ENCODE data around the gene TAOK1.

TAOK1 gene

DNA sequence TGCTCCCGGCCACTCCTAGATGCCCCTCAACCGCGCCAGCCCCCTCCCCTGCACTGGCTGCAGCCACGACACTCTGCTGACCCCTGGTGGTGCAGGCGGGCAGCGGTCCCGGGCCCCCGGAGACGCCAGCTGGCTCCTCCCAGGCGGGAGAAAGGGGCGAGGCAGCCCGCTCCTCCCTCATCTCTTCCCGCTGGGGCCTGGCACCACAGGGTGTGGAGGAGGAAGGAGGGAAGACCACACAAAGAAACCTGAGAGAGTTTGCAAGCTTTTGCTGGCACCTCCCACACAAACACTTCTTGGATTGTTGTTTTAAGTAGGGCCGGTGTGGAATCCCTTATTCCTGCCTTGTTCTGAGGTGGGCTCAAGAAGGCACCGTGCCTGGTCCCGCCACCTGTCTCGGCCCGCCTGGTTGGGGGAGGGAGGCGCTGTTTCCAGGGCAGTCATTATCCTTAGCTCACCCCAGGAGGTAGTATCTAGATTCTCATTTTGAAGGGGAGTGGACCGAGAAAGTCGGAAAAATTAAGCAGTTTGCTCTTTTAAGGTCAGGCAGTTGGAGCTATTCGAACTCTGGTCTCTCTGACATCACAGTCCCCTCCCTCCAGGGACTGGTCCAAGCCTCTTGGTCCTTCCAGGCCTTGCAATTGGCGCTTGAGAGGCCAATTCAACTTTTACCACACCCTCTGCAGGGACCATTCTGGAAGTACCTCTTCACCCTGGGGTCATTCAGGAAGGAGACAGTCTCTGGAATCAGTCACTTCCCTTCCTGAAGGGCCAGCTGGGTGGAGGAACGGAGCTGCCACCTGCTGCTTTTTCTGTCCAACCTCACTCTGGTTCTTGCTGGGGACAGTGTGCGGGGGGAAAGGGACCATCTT, 201.8 kb downstream of the TAOK1 start:
- H3K27ac ChIP-seq = peak overlapping the region in 9 of 11 experiments; percentile 84 to 91 (median 85); a peak in 18 of 22 replicates
- H3K9ac ChIP-seq = peak overlapping the region in 9 of 11 experiments; percentile 82 to 93 (median 87); a peak in 18 of 22 replicates
- H4K20me1 ChIP-seq = peaks cover 8 to 61% (median 51%) of the 10 kb centered on the region in 11 experiments; a peak in 21 of 22 replicates

DNA sequence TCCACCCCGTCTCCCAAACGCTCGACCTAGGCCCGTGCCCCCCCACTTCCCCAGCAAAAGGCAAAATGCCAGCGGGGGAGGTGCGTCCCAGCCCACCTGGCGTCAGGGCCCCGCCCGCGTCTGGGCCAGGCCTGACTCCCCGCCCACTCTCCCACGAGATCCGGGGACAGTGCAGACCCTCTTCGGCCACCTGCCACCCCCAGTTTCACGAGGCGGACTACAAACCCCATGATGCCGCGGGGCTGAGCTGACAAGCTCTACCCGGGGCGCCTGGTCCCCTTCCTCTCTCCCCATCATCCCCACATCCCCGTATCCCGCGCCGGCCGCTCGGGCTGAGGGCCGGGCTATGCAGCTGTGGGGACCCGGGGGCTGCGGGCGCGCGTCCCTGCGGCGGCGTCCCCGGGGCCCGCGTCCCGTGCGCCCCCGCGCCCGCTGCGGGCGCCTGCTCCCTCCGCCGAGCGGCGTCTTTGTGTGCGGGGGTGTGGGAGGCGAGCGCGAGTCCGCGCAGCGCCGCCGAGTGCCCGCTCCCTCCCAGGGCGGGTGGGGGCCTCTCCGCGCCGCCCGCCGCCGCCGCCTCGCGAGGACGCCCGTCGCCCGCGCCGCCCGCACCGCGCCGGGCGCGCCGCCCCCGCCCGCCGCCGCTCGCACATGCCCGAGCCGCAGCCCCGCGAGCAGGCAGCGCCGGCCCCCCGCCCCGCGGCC, 202.8 kb downstream of the TAOK1 start, which contains the start of gene ANKRD13B:
Gene ANKRD13B (plus strand): TSS at position 283 of the 702 bp plus-strand sequence. CDS start 490 bp downstream, outside the sequence.
- peak within 1 kb of the TSS; percentile 69 to 93 (median 87) for H3K9ac ChIP-seq
- H3K4me1 ChIP-seq = peaks cover 71 to 79% (median 75%) of the 10 kb centered on the region in 10 experiments
- no peaks in the 10 kb centered on the region for H3K36me3 ChIP-seq
- peak within 1 kb of the TSS; percentile 81 to 95 (median 90) for H3K4me3 ChIP-seq
- peak within 1 kb of the TSS in 9 of 11 experiments; percentile 37 to 91 (median 84); a peak in 18 of 22 replicates for H3K27ac ChIP-seq
- peaks cover under 1 to 61% (median 51%) of the 10 kb centered on the region in 11 experiments; a peak in 21 of 22 replicates for H4K20me1 ChIP-seq
- H3K9me3 ChIP-seq (replicated peaks in 1 of 11) = no peaks in the 10 kb centered on the region
- H3K4me2 ChIP-seq = peak within 1 kb of the TSS; percentile 93 to 100 (median 99)
- H3K27me3 ChIP-seq = no peaks in the 10 kb centered on the region
- no peak for TF ChIP-seq Cebpa-rat (IDR thresholded peaks at IDR 0.05)

More for the DNA sequence above, 201.8 kb downstream of the TAOK1 start:
- no peak for TF ChIP-seq Cebpa-rat (IDR thresholded peaks at IDR 0.05)
- Histone ChIP-seq H3K9me3 (replicated peaks in 1 of 11) (no peaks in the 10 kb centered on the region), H3K4me1 (peaks cover 73 to 79% (median 75%) of the 10 kb centered on the region in 10 experiments), H3K4me2 (peak overlapping the region; percentile 93 to 100 (median 99)), H3K27me3 (no peaks in the 10 kb centered on the region), H3K36me3 (peaks cover 0 to 6% (median 0%) of the 10 kb centered on the region in 11 experiments; a peak in 2 of 22 replicates), H3K4me3 (peak overlapping the region; percentile 81 to 95 (median 90))

DNA sequence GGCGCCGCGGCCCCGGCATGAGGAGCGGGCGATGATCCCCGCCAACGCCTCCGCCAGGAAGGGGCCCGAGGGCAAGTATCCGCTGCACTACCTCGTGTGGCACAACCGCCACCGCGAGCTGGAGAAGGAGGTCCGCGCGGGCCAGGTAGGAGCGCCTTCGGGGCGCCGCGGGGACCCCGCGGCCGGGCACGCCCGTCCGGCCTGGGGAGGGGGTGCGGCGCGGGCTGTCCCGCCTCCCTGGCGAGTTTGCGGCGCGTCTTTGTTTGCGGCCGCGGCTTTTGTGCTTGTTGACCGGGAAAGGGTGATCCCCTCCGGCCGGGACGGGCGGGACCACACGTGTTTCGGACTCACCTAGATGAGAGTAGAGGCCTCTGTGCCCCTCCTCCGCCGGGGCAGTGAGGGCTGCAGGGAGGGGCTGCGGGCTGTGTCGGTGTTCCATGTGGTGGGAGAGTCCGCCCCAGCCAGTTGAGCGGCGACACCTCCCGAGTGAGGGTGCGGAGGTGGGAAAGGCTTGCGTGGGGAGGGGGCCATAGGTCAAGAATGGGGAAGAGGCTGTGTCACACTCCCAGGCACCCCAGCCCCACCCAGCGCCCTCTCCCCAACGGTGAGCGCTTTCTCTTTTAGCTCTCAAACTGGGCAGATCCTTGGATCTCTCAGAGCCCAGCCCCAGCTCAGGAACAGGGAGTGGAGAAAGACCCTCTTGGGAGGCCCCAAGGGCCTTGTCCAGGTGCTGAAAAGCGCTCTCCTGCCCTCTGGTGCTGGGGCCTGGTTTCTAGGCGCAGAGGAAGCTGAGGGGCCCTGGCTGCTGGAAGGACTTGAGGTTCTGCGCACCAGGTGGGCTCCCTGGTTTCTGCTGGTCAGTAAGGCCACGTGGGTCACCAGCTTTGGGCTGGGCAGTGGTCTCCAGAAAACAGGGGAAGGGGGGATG, 203.7 kb downstream of the TAOK1 start:
- Histone ChIP-seq H3K4me3 (peak overlapping the region; percentile 81 to 95 (median 90)), H3K4me2 (peak overlapping the region; percentile 91 to 100 (median 99)), H3K27ac (peak overlapping the region in 8 of 11 experiments; percentile 53 to 88 (median 80); a peak in 16 of 22 replicates), H3K9ac (peak overlapping the region; percentile 64 to 93 (median 87)), H4K20me1 (peaks cover 0 to 60% (median 49%) of the 10 kb centered on the region in 11 experiments; a peak in 19 of 22 replicates), H3K9me3 (replicated peaks in 1 of 11) (no peaks in the 10 kb centered on the region), H3K27me3 (no peaks in the 10 kb centered on the region), H3K36me3 (no peaks in the 10 kb centered on the region), H3K4me1 (peaks cover 69 to 83% (median 79%) of the 10 kb centered on the region in 10 experiments)
- no peak for TF ChIP-seq Cebpa-rat (IDR thresholded peaks at IDR 0.05)

DNA sequence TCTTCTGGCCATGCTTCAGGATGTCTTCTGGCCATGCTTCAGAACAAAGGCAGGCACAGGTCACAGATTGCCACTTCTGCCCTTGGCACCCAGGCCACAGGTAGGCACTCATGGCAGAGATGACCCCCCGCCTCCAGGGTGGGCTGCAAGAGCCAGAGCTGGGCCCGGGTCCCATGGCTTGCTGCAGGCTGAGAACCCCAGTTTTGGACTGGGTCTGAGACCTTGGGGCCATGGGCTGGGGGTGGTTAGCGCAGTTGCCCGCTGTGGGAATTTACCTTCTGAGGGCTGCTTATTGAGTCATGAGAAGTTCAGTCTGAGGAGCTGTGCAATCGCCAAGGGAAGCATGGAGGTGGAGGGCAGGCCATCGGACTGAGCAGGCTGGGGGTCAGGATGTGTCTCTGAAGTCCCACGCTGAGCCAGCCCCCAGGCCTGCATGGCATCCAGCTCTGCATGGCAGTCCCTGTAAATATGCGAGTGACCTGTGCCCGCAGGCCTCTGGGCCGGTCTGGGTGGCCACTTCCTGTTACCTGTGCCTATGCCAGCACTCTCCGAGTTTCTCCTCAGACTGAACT, 204.4 kb downstream of the TAOK1 start:
- Histone ChIP-seq H3K36me3 (no peaks in the 10 kb centered on the region), H3K4me3 (peak overlapping the region in 8 of 10 experiments; percentile 81 to 95 (median 91); a peak in 15 of 20 replicates), H3K27me3 (no peaks in the 10 kb centered on the region), H3K27ac (peak overlapping the region in 5 of 11 experiments; percentile 79 to 88 (median 83); a peak in 8 of 22 replicates), H3K9me3 (replicated peaks in 1 of 11) (no peaks in the 10 kb centered on the region), H4K20me1 (peaks cover 0 to 64% (median 53%) of the 10 kb centered on the region in 11 experiments; a peak in 19 of 22 replicates), H3K9ac (peak overlapping the region in 7 of 11 experiments; percentile 75 to 93 (median 87); a peak in 15 of 22 replicates), H3K4me2 (peak overlapping the region; percentile 91 to 100 (median 99)), H3K4me1 (peaks cover 69 to 87% (median 79%) of the 10 kb centered on the region in 10 experiments)
- no peak for TF ChIP-seq Cebpa-rat (IDR thresholded peaks at IDR 0.05)

DNA sequence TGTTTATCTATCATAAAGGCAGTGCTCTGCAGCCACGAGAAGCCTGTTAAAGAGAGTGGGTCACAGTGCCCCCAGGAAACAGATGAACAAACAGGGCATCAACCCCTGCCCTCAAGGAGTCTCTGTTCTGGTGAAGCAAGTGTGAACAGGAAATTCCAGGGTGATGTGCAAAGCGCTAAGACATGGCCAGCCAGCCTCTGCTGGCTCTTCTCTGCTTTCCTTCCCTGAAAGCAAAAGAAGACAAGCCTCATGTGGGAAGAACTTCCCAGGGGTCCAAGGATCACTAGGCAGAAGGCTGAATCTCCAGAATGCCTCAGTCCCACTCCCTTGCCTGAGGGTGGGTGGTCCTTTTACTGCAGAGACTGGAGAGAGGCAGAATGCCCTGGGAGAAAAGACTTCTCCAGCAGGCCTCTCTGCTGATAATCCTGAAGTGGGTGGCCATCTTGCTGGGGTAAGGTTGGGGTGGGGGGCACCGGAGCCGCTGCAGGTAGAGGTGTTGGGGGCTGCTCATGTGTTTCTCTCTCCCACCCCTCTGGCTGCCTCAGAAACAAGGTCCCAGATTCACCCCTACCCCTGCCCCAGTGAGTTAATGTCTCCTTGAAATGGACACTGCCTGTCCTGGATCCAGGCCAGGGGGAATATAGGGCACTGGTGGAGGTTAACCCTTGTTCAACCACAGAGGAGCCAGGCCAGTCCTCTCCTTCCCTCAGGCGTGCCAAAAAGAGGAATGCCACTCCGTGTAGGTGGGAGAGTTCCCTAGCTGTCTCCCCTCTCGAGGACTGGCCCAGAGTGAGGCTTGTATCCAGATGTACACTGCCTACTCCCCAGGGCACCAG, 205.2 kb downstream of the TAOK1 start:
- H3K4me2 ChIP-seq = peak overlapping the region; percentile 24 to 100 (median 99); a peak in 21 of 22 replicates
- no peak for TF ChIP-seq Cebpa-rat (IDR thresholded peaks at IDR 0.05)
- no peaks in the 10 kb centered on the region for H3K27me3 ChIP-seq
- peak overlapping the region in 2 of 10 experiments; percentile 93 to 95; a peak in 2 of 20 replicates for H3K4me3 ChIP-seq
- no peaks in the 10 kb centered on the region for H3K36me3 ChIP-seq
- peaks cover 64 to 83% (median 75%) of the 10 kb centered on the region in 10 experiments for H3K4me1 ChIP-seq
- H3K27ac ChIP-seq = no peak overlapping the region
- H4K20me1 ChIP-seq = peaks cover 0 to 71% (median 54%) of the 10 kb centered on the region in 11 experiments; a peak in 19 of 22 replicates
- H3K9me3 ChIP-seq (replicated peaks in 1 of 11) = no peaks in the 10 kb centered on the region
- H3K9ac ChIP-seq = peak overlapping the region in 4 of 11 experiments; percentile 29 to 93 (median 90); a peak in 4 of 22 replicates

DNA sequence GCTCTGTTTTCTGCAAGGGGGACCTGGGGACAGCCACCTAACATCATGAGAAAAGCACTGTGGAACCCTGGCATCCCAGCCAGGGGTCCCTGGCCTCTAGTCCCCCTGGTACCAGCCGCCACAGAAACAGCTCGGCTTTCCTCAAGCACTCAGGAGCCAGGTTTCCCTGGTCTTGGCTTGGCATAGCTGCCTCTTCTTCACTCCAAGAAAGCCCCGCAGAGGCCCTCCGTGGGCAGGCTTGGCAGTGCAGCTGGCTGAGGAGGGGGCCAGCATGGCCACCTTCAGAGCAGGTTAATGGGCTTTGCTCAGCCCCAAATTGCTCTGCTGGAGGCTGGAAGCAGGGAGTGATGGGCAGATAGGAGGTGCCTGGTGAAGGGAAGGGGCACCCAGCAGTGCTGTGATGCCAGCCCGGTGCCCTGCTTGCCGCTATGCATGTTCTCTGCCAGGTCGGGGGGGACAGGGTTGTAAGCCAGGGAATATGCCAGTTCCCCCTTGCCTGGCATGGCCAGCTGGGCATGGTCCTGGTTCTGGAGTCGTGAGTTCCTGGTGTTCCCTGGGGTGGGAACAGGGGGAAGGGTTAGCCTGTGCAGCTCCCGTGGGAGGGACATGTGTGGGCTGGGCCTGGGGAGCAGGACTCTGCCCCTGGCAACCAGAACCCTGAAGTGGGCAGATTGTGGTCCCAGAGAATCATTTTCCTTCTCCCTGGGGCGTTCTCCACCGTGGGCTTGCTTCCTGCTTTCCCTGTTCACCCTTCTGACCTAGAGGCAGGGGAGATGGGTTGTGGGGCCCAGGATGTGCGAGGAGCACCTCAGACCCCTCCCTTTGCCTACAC, 206.0 kb downstream of the TAOK1 start:
- no peak overlapping the region for H3K27ac ChIP-seq
- no peak for TF ChIP-seq Cebpa-rat (IDR thresholded peaks at IDR 0.05)
- H3K9ac ChIP-seq = peak overlapping the region in 6 of 11 experiments; percentile 8 to 88 (median 17); a peak in 7 of 22 replicates
- H3K4me3 ChIP-seq = no peak overlapping the region
- no peaks in the 10 kb centered on the region for H3K36me3 ChIP-seq
- peak overlapping the region; percentile 24 to 100 (median 99); a peak in 21 of 22 replicates for H3K4me2 ChIP-seq
- H4K20me1 ChIP-seq = peaks cover 0 to 80% (median 62%) of the 10 kb centered on the region in 11 experiments; a peak in 19 of 22 replicates
- no peaks in the 10 kb centered on the region for H3K27me3 ChIP-seq
- no peaks in the 10 kb centered on the region for H3K9me3 ChIP-seq (replicated peaks in 1 of 11)
- peaks cover 62 to 83% (median 75%) of the 10 kb centered on the region in 10 experiments for H3K4me1 ChIP-seq
